ENCODE data around the gene ACKR4.

DNA sequence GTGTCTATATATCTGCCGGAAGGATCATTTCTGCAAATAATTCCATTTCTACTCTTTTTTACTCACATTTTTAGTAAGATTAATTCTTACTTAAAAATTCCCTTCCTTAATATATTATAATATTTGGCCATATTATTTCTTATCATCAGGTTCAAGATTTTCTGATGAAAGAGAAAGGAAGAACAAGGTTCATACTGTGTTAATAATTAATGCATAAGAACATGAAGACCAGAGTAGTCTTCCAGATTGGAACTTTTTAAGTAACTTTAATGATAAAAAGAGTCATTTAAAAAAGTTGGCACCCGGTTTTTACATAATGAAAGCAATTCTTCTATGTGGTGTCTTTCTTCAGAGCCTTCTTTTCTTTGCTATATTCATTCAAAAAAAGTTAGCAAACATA is 590 bp downstream of the ACKR4 start:
- TF ChIP-seq BHLHE40 (IDR thresholded peaks at IDR 0.05; ENCODE audit: borderline replicate concordance) (no peak), FOXK2 (IDR thresholded peaks at IDR 0.05) (no peak), TARDBP (IDR thresholded peaks at IDR 0.05) (no peak), NFRKB (IDR thresholded peaks at IDR 0.05) (no peak), LEF1 (IDR thresholded peaks at IDR 0.05; ENCODE audit: borderline replicate concordance) (no peak), ELF4 (IDR thresholded peaks at IDR 0.05) (no peak), ZNF384 (IDR thresholded peaks at IDR 0.05) (no peak), SUZ12 (IDR thresholded peaks at IDR 0.05) (no peak)
